Measurements from ENCODE around the gene TUBAL3. TPM values are rescaled to one million over a fixed set of nuclear protein-coding genes. Genes with fewer than 3 reads are reported as not detected.

TUBAL3 gene
- total RNA-seq, 4 donors from 2014 or later: 0.21 to 0.22 TPM; not detected in 2

GRCh38 chr10:5445006-5445405 lies 40.4 kb upstream of the TUBAL3 start:
- peaks cover 0 to 35% (median 6%) of the 10 kb centered on the region in 4 donors for H3K4me1 ChIP-seq
- H3K4me3 ChIP-seq: no peak overlapping the region
- no peaks in the 10 kb centered on the region for H3K27me3 ChIP-seq
- H3K27ac ChIP-seq: no peak overlapping the region
- H3K36me3 ChIP-seq: no peaks in the 10 kb centered on the region
- H3K9me3 ChIP-seq: no peaks in the 10 kb centered on the region
- 88 to 90% methylated on average over 5 of the region's 5 CpGs for WGBS, 2 donors
- TF ChIP-seq CTCF (IDR thresholded peaks at IDR 0.05) (no peak), EP300 (IDR thresholded peaks at IDR 0.05) (no peak), POLR2A (IDR thresholded peaks at IDR 0.05) (no peak)
- no peak for DNase-seq (ENCODE audit: low spot score in 2 of 2)

GRCh38 chr10:5443429-5443828 lies 38.8 kb upstream of the TUBAL3 start:
- DNase-seq (ENCODE audit: low spot score in 2 of 2): no peak
- no peaks in the 10 kb centered on the region for H3K9me3 ChIP-seq
- H3K4me1 ChIP-seq: peaks cover 0 to 23% (median 6%) of the 10 kb centered on the region in 4 donors
- H3K4me3 ChIP-seq: no peak overlapping the region
- H3K27ac ChIP-seq: no peak overlapping the region
- TF ChIP-seq POLR2A (IDR thresholded peaks at IDR 0.05) (no peak), CTCF (IDR thresholded peaks at IDR 0.05) (no peak), EP300 (IDR thresholded peaks at IDR 0.05) (no peak)
- no peaks in the 10 kb centered on the region for H3K36me3 ChIP-seq
- no peaks in the 10 kb centered on the region for H3K27me3 ChIP-seq
- WGBS, 2 donors: 96 to 100% methylated on average over 1 of the region's 1 CpG

- H3K4me1 ChIP-seq: peaks cover 0 to 23% (median 6%) of the 10 kb centered on the region in 4 donors
- WGBS, 2 donors: 93 to 94% methylated on average over 1 of the region's 1 CpG
- no peak overlapping the region for H3K27ac ChIP-seq
- no peaks in the 10 kb centered on the region for H3K9me3 ChIP-seq
- DNase-seq (ENCODE audit: low spot score in 2 of 2): no peak
- no peak overlapping the region for H3K4me3 ChIP-seq
- H3K36me3 ChIP-seq: no peaks in the 10 kb centered on the region
- TF ChIP-seq EP300 (IDR thresholded peaks at IDR 0.05) (no peak), CTCF (IDR thresholded peaks at IDR 0.05) (no peak)
- H3K27me3 ChIP-seq: no peaks in the 10 kb centered on the region
Observed at GRCh38 chr10:5442990-5443370, 38.4 kb upstream of the TUBAL3 start.

GRCh38 chr10:5442065-5442989 lies 37.7 kb upstream of the TUBAL3 start:
- Histone ChIP-seq H3K27ac (no peak overlapping the region), H3K4me1 (peaks cover 0 to 23% (median 6%) of the 10 kb centered on the region in 4 donors), H3K4me3 (no peak overlapping the region), H3K9me3 (no peaks in the 10 kb centered on the region), H3K27me3 (no peaks in the 10 kb centered on the region), H3K36me3 (no peaks in the 10 kb centered on the region)
- WGBS, 2 donors: 69 to 70% methylated on average over 9 of the region's 9 CpGs
- TF ChIP-seq POLR2A (IDR thresholded peaks at IDR 0.05): no peak
- TF ChIP-seq EP300 (IDR thresholded peaks at IDR 0.05): no peak
- TF ChIP-seq CTCF (IDR thresholded peaks at IDR 0.05): peak; percentile 67 to 79 (median 71)
- peak in 1 of 2 donors; percentile 72 for DNase-seq (ENCODE audit: low spot score in 2 of 2)

GRCh38 chr10:5441106-5441505 lies 36.5 kb upstream of the TUBAL3 start:
- no peak for TF ChIP-seq EP300 (IDR thresholded peaks at IDR 0.05)
- TF ChIP-seq CTCF (IDR thresholded peaks at IDR 0.05): no peak
- no peak for TF ChIP-seq POLR2A (IDR thresholded peaks at IDR 0.05)
- WGBS, 2 donors: 36 to 63% methylated on average over 4 of the region's 4 CpGs
- H3K4me1 ChIP-seq: peaks cover 0 to 21% (median 6%) of the 10 kb centered on the region in 4 donors
- H3K27me3 ChIP-seq: no peaks in the 10 kb centered on the region
- H3K4me3 ChIP-seq: no peak overlapping the region
- no peaks in the 10 kb centered on the region for H3K36me3 ChIP-seq
- peak overlapping the region in 2 of 4 donors; percentile 3 to 39 for H3K27ac ChIP-seq
- no peak for DNase-seq (ENCODE audit: low spot score in 2 of 2)
- H3K9me3 ChIP-seq: no peaks in the 10 kb centered on the region
